ENCODE measurements around the gene ELMO2.

ELMO2 gene

DNA sequence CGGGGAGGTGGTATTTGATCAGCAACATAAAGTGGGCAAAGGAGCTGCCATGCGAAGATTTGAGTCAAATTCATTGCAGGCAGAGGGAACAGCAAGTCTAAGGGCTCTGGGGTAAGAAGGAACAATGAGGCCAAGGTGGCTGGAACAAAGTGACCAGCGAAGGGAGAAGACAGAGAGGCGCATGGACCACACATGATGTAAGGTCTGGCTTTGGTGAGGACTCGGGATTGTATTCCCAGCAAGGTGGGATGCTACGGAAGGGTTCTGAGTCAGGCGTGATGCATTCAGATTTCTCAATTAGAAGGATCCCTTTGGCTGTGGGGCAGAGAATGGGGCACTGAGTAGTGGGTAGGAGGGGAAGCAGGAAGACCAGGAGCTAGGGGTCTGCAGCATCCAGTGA lies 67.4 kb downstream of the ELMO2 start:
- Histone ChIP-seq H3K4me3 (replicated peaks; ENCODE audit: insufficient read depth, low read length) (no peak overlapping the region), H3K27me3 (ENCODE audit: insufficient read depth, poor library complexity, severe bottlenecking) (peaks cover 23% of the 10 kb centered on the region), H3K27ac (replicated peaks) (no peak overlapping the region)
- TF ChIP-seq POLR2AphosphoS5 (IDR thresholded peaks at IDR 0.05; ENCODE audit: low read depth) (no peak), GABPA (IDR thresholded peaks at IDR 0.05; ENCODE audit: low read depth) (no peak), SPI1 (IDR thresholded peaks at IDR 0.05; ENCODE audit: borderline replicate concordance, low read depth) (no peak)
- TF ChIP-seq, protein P1, sequence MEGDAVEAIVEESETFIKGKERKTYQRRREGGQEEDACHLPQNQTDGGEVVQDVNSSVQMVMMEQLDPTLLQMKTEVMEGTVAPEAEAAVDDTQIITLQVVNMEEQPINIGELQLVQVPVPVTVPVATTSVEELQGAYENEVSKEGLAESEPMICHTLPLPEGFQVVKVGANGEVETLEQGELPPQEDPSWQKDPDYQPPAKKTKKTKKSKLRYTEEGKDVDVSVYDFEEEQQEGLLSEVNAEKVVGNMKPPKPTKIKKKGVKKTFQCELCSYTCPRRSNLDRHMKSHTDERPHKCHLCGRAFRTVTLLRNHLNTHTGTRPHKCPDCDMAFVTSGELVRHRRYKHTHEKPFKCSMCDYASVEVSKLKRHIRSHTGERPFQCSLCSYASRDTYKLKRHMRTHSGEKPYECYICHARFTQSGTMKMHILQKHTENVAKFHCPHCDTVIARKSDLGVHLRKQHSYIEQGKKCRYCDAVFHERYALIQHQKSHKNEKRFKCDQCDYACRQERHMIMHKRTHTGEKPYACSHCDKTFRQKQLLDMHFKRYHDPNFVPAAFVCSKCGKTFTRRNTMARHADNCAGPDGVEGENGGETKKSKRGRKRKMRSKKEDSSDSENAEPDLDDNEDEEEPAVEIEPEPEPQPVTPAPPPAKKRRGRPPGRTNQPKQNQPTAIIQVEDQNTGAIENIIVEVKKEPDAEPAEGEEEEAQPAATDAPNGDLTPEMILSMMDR (IDR thresholded peaks at IDR 0.05; ENCODE audit: insufficient read depth, low read length): no peak
- TF ChIP-seq, protein P2, sequence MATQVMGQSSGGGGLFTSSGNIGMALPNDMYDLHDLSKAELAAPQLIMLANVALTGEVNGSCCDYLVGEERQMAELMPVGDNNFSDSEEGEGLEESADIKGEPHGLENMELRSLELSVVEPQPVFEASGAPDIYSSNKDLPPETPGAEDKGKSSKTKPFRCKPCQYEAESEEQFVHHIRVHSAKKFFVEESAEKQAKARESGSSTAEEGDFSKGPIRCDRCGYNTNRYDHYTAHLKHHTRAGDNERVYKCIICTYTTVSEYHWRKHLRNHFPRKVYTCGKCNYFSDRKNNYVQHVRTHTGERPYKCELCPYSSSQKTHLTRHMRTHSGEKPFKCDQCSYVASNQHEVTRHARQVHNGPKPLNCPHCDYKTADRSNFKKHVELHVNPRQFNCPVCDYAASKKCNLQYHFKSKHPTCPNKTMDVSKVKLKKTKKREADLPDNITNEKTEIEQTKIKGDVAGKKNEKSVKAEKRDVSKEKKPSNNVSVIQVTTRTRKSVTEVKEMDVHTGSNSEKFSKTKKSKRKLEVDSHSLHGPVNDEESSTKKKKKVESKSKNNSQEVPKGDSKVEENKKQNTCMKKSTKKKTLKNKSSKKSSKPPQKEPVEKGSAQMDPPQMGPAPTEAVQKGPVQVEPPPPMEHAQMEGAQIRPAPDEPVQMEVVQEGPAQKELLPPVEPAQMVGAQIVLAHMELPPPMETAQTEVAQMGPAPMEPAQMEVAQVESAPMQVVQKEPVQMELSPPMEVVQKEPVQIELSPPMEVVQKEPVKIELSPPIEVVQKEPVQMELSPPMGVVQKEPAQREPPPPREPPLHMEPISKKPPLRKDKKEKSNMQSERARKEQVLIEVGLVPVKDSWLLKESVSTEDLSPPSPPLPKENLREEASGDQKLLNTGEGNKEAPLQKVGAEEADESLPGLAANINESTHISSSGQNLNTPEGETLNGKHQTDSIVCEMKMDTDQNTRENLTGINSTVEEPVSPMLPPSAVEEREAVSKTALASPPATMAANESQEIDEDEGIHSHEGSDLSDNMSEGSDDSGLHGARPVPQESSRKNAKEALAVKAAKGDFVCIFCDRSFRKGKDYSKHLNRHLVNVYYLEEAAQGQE (IDR thresholded peaks at IDR 0.05; ENCODE audit: insufficient replicate concordance, low read depth): no peak
- DNase-seq (ENCODE audit: low read depth in 1 of 2, low spot score in 1 of 2): no peak

DNA sequence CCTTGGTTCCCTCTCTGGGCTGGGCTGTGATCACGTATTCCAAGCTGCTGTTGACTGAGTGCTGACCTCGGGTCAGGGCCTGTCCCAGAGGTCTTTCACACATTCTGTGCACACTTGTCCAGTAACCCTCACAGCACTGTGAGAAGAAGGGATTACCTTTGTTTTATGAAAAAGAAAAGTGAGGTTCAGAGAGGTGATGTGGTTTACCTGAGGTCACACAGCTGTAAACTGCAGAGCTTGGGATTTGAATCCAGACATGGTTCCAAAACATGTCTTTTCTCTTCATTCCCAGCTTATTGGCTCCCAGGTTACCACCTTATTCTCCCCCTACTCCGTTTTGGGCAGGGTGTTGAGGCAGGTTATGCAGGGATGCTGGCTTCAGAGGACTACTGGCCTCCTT lies 69.7 kb downstream of the ELMO2 start:
- Histone ChIP-seq H3K27me3 (ENCODE audit: insufficient read depth, poor library complexity, severe bottlenecking) (peaks cover 20% of the 10 kb centered on the region), H3K27ac (replicated peaks) (no peak overlapping the region), H3K4me3 (replicated peaks; ENCODE audit: insufficient read depth, low read length) (no peak overlapping the region)
- DNase-seq (ENCODE audit: low read depth in 1 of 2, low spot score in 1 of 2): no peak
- TF ChIP-seq, protein P2 (IDR thresholded peaks at IDR 0.05; ENCODE audit: insufficient replicate concordance, low read depth): no peak
- TF ChIP-seq SPI1 (IDR thresholded peaks at IDR 0.05; ENCODE audit: borderline replicate concordance, low read depth): no peak

DNA sequence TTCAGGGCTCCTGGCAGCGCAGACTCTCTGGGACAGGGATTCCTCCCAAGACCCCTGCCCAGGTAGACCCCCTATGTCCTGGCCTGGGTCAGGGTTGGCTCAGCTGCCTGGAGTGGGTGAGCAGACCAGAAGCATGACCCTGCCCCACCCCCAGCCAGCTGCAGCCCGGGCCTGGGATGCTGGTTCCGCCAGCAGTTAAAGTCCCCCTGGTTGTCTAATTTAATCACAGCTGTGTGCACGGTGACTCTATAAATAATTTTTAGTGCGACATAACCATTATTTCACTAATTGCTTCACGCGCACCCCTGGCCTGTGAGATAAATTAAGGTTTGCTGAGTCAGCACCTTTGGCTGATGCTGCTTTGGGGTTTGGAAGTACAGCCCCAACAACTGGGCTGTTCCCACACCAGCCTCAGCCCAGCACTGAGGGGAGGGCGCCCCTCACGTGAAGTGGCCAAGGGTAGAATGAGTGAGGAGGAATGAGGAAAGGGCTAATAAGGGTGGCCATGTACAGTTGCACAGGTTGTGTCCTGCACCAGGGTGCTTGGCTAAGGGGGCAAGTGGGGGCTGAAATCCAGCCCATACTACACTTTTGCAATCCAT lies 72.0 kb downstream of the ELMO2 start:
- TF ChIP-seq, protein P1 (IDR thresholded peaks at IDR 0.05; ENCODE audit: insufficient read depth, low read length): no peak
- TF ChIP-seq GABPA (IDR thresholded peaks at IDR 0.05; ENCODE audit: low read depth): no peak
- no peak for TF ChIP-seq POLR2AphosphoS5 (IDR thresholded peaks at IDR 0.05; ENCODE audit: low read depth)
- no peak for TF ChIP-seq SPI1 (IDR thresholded peaks at IDR 0.05; ENCODE audit: borderline replicate concordance, low read depth)
- TF ChIP-seq, protein P2 (IDR thresholded peaks at IDR 0.05; ENCODE audit: insufficient replicate concordance, low read depth): no peak
- H3K27me3 ChIP-seq (ENCODE audit: insufficient read depth, poor library complexity, severe bottlenecking): peaks cover 7% of the 10 kb centered on the region
- H3K27ac ChIP-seq (replicated peaks): no peak overlapping the region
- H3K4me3 ChIP-seq (replicated peaks; ENCODE audit: insufficient read depth, low read length): no peak overlapping the region
- DNase-seq (ENCODE audit: low read depth in 1 of 2, low spot score in 1 of 2): no peak
